GM19438 (cell line): ENCODE measurements around the gene CHRNA4.

ENCODE experiments used
- ATAC-seq: cut with Tn5 transposase; IDR thresholded peaks from one replicate; pipeline ENCODE4 v1.9.1; 2021; ENCODE audit warnings: low read depth; ENCODE audit not compliant: unreplicated experiment

CHRNA4 gene

GRCh38 chr20:63325554-63326313 is 35.4 kb downstream of the CHRNA4 start:
- no peak for ATAC-seq

GRCh38 chr20:63325021-63325471 is 36.1 kb downstream of the CHRNA4 start:
- ATAC-seq: no peak

GRCh38 chr20:63323357-63323981 is 37.7 kb downstream of the CHRNA4 start:
- ATAC-seq: no peak

- no peak for ATAC-seq
Observed at GRCh38 chr20:63322933-63323273, 38.2 kb downstream of the CHRNA4 start.

GRCh38 chr20:63322146-63322932 is 38.8 kb downstream of the CHRNA4 start:
- no peak for ATAC-seq

- no peak for ATAC-seq
Observed at GRCh38 chr20:63321148-63321831, 39.9 kb downstream of the CHRNA4 start.

- ATAC-seq: no peak
Observed at GRCh38 chr20:63320616-63321147, 40.5 kb downstream of the CHRNA4 start.

- no peak for ATAC-seq
Observed at GRCh38 chr20:63320041-63320511, 41.1 kb downstream of the CHRNA4 start.

- ATAC-seq: no peak
Observed at GRCh38 chr20:63319164-63320040, 41.7 kb downstream of the CHRNA4 start.

GRCh38 chr20:63318391-63319163 is 42.6 kb downstream of the CHRNA4 start:
- ATAC-seq: no peak

GRCh38 chr20:63317601-63318291 is 43.4 kb downstream of the CHRNA4 start:
- no peak for ATAC-seq

- ATAC-seq: no peak
Observed at GRCh38 chr20:63317061-63317460, 44.1 kb downstream of the CHRNA4 start.

- no peak for ATAC-seq
Observed at GRCh38 chr20:63316502-63316921, 44.6 kb downstream of the CHRNA4 start.

- no peak for ATAC-seq
Observed at GRCh38 chr20:63315731-63316491, 45.2 kb downstream of the CHRNA4 start.

- no peak for ATAC-seq
Observed at GRCh38 chr20:63315240-63315689, 45.9 kb downstream of the CHRNA4 start.

GRCh38 chr20:63314566-63315239 is 46.4 kb downstream of the CHRNA4 start:
- ATAC-seq: no peak

GRCh38 chr20:63314015-63314471 is 47.1 kb downstream of the CHRNA4 start:
- ATAC-seq: no peak
